Naive thymus-derived CD8-positive, alpha-beta T cell (primary cell): ENCODE measurements around the gene CSNK2A2. TPM values are rescaled to one million over a fixed set of nuclear protein-coding genes. Genes with fewer than 3 reads are reported as not detected.

Source experiments
- ATAC-seq, 2 donors: fragments of 150-1000 bp; cut with Tn5 transposase in 1 of 2; sonication (Bioruptor Pico), chemical (Tn5 transposase) in 1 of 2; 1 replicate in 1 of 2; 2 replicates in 1 of 2; pipeline ENCODE4 v1.10.0; 2021; ENCODE audit warnings: mild to moderate bottlenecking in 2 of 2, moderate library complexity in 2 of 2
- POLR2A ChIA-PET: fragments of 350-600 bp; sonication (Branson Sonifier 250); formaldehyde crosslinking; loops from one replicate; lab custom pipeline; 2021; ENCODE audit warnings: antibody characterized with exemption; lab: Charles Lee
- DNase-seq, 10 donors: peaks; one replicate each; pipeline versions ENCODE4 v3.0.0 to v3.0.0-alpha.2; 2020 to 2022
- H3K27ac Mint-ChIP-seq, 10 donors: one replicate each; pipeline ENCODE4 v1.8.0; 2020 to 2022; ENCODE audit warnings: mild to moderate bottlenecking in 10 of 10, mixed read lengths in 10 of 10, moderate library complexity in 4 of 10, inconsistent platforms in 1 of 10
- H3K27me3 Mint-ChIP-seq, 5 donors: one replicate each; pipeline ENCODE4 v1.8.0; 2021 to 2022; ENCODE audit warnings: mixed read lengths in 5 of 5
- H3K36me3 Mint-ChIP-seq, 3 donors: one replicate each; pipeline ENCODE4 v1.8.0; 2020 to 2022; ENCODE audit warnings: mixed read lengths in 3 of 3, mild to moderate bottlenecking in 2 of 3, inconsistent platforms in 1 of 3
- H3K4me1 Mint-ChIP-seq, 4 donors: one replicate each; pipeline ENCODE4 v1.8.0; 2021 to 2022; ENCODE audit warnings: mixed read lengths in 4 of 4
- H3K4me3 Mint-ChIP-seq, 10 donors: one replicate each; pipeline ENCODE4 v1.8.0; 2020 to 2022; ENCODE audit warnings: mild to moderate bottlenecking in 10 of 10, mixed read lengths in 10 of 10, moderate library complexity in 6 of 10, inconsistent platforms in 1 of 10
- H3K9me3 Mint-ChIP-seq, 9 donors: one replicate each; pipeline ENCODE4 v1.8.0; 2020 to 2022; ENCODE audit warnings: mixed read lengths in 9 of 9, mild to moderate bottlenecking in 3 of 9, inconsistent platforms in 1 of 9, moderate library complexity in 1 of 9
- polyA plus RNA-seq, 3 donors: library from polyadenylated mRNA; unstranded; fragments of 300-500 nt; fragmentation: Illumina TruSeq; gene quantifications; one replicate each; pipeline ENCODE4 v1.2.3, GENCODE V29; 2021
- total RNA-seq, 8 experiments: library from RNA in 2 of 8; stranded (reverse) in 2 of 8; gene quantifications; one replicate each; pipeline ENCODE4 v1.2.3 and lab custom pipeline; 2021 to 2026

Gene CSNK2A2
- total and polyA plus RNA-seq, 5 experiments from 2014 or later = 3.5 to 65.8 (median 12.5) TPM

DNA sequence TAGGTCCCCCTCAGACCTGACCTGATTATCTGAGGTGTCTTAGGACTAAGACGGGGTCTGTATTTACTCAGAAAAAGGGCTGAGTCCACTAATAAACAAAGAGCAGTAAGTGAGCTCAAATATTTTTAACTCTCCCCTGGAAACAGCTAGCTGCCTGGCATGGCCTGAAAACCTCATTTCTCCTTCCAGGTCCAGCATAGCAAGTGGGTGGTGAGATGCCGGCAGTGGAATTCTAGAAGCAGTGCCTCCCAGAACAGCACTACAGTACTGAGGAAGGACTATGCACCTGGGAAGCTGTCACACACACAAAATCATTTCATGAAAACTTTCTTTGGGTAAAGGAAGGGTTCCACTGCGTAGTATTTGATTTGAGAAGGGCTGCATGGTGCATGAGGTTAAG is 39.2 kb downstream of the CSNK2A2 start:
- H3K9me3 Mint-ChIP-seq = no peaks in the 10 kb centered on the region
- peaks cover 0 to 54% (median 5%) of the 10 kb centered on the region in 3 donors for H3K36me3 Mint-ChIP-seq
- DNase-seq (no peak), ATAC-seq (no peak)
- H3K27me3 Mint-ChIP-seq = no peaks in the 10 kb centered on the region
- H3K4me3 Mint-ChIP-seq = no peak overlapping the region
- POLR2A ChIA-PET = no interaction called here
- H3K4me1 Mint-ChIP-seq = peaks cover 0 to 3% (median 0%) of the 10 kb centered on the region in 4 donors
- peak overlapping the region in 5 of 10 donors; percentile 18 to 61 (median 36) for H3K27ac Mint-ChIP-seq

DNA sequence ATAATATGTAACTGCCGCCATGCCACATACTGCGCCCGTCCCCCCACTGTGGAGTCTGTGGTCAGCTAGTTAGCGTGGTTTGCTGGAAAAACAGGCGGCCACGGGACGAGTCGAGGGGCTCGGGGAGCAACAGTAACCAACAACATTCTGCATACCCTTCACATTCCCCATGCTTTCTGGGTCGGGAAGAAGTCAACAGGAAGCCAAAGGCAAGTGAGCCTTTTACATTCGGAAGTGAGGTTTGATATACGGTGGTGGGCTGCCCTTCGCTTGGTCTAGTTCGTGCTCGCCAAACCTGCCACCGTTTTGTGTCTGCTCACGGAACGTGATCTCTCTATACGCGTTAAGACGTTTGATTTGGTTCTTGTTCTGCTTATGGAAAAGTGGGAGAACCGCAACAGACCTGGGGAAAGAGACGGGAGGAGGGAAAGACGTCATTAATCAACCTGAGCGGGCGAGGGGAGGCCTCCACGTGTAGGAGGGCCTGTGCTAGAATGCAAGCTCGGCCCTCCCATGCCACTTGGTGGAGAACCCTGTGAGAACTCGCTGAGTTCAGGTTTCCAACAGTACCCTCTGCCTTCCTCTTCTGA is 39.9 kb downstream of the CSNK2A2 start:
- no peaks in the 10 kb centered on the region for H3K27me3 Mint-ChIP-seq
- peaks cover 0 to 47% (median 5%) of the 10 kb centered on the region in 3 donors for H3K36me3 Mint-ChIP-seq
- ATAC-seq (no peak), DNase-seq (no peak)
- H3K4me1 Mint-ChIP-seq = peaks cover 0 to 3% (median 0%) of the 10 kb centered on the region in 4 donors
- peak overlapping the region in 1 of 10 donors; percentile 47 for H3K27ac Mint-ChIP-seq
- H3K9me3 Mint-ChIP-seq = no peaks in the 10 kb centered on the region
- POLR2A ChIA-PET = no interaction called here
- H3K4me3 Mint-ChIP-seq = no peak overlapping the region

DNA sequence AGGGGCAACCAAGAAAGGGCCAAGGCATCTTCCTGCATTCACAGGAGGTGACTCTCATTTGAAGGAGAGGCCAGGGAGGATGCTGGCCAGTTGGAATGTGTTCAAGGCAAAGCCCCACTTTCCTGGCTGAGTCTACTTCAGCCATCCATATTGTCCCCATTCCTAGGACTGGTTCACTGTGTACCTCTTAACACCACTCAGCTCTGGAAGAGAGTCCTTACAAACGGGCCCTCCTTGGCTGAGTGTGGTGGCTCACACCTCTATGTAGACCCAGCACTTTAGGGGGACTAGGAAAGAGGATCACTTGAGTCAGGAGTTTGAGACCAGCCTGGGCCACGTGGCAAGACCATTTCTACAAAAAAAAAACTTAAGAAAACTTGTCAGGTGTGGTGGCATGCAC is 40.7 kb downstream of the CSNK2A2 start:
- peaks cover 0 to 41% (median 0%) of the 10 kb centered on the region in 3 donors for H3K36me3 Mint-ChIP-seq
- no peak overlapping the region for H3K4me3 Mint-ChIP-seq
- H3K27me3 Mint-ChIP-seq = no peaks in the 10 kb centered on the region
- peak overlapping the region in 1 of 10 donors; percentile 15 for H3K27ac Mint-ChIP-seq
- ATAC-seq (no peak), DNase-seq (no peak)
- H3K4me1 Mint-ChIP-seq = peaks cover 0 to 3% (median 0%) of the 10 kb centered on the region in 4 donors
- POLR2A ChIA-PET = no interaction called here
- no peaks in the 10 kb centered on the region for H3K9me3 Mint-ChIP-seq

DNA sequence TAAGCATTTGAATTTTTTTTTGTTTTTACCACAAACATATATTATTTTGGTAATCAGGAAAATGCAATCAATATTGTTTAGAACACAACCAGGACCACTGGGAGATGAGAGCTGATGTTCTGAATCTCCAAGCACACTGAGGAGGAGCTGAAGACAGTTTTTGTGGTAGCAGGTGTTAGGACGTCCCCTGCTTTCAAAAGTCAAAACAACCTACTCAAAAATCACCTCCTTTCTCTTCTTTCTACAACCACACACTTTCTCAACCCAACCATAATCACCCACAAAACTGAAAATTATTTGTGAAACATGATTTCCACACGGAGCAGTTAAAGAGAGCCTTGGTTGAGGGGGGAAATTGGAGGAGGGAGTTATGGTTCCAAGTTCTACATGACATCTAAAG is 42.1 kb downstream of the CSNK2A2 start:
- DNase-seq (no peak), ATAC-seq (no peak)
- Mint-ChIP-seq H3K4me1 (peaks cover 0 to 3% (median 0%) of the 10 kb centered on the region in 4 donors), H3K36me3 (peaks cover 0 to 30% (median 0%) of the 10 kb centered on the region in 3 donors), H3K4me3 (no peak overlapping the region), H3K27me3 (no peaks in the 10 kb centered on the region), H3K27ac (peak overlapping the region in 1 of 10 donors; percentile 35), H3K9me3 (no peaks in the 10 kb centered on the region)
- POLR2A ChIA-PET = interaction anchor here (0.6 kb wide), 1 partner anchor 19 kb away, joined by 9 read pairs; no protein-coding TSS in a partner anchor

DNA sequence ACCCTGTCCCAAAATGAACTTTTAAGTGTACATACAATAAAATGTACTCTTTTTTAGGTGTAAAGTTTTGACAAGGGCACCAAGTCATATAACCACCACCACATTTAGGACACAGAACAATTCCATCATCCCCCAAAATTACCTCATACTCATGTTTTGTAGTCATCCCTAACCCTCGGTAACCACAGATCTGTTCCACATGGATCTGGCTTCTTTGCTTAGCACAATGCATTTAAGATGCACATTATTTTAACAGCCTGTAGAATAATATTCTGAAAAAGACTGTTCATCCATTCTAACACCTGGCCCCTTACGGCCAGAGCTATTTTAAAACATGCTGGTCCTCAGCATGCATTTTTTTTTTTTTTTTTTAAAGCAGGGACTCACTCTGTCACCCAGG is 43.6 kb downstream of the CSNK2A2 start:
- H3K36me3 Mint-ChIP-seq = peaks cover 0 to 15% (median 0%) of the 10 kb centered on the region in 3 donors
- H3K4me3 Mint-ChIP-seq = no peak overlapping the region
- no peak for DNase-seq
- H3K27me3 Mint-ChIP-seq = no peaks in the 10 kb centered on the region
- no peaks in the 10 kb centered on the region for H3K9me3 Mint-ChIP-seq
- peaks cover 0 to 3% (median 0%) of the 10 kb centered on the region in 4 donors for H3K4me1 Mint-ChIP-seq
- POLR2A ChIA-PET = no interaction called here
- no peak overlapping the region for H3K27ac Mint-ChIP-seq
- no peak for ATAC-seq

DNA sequence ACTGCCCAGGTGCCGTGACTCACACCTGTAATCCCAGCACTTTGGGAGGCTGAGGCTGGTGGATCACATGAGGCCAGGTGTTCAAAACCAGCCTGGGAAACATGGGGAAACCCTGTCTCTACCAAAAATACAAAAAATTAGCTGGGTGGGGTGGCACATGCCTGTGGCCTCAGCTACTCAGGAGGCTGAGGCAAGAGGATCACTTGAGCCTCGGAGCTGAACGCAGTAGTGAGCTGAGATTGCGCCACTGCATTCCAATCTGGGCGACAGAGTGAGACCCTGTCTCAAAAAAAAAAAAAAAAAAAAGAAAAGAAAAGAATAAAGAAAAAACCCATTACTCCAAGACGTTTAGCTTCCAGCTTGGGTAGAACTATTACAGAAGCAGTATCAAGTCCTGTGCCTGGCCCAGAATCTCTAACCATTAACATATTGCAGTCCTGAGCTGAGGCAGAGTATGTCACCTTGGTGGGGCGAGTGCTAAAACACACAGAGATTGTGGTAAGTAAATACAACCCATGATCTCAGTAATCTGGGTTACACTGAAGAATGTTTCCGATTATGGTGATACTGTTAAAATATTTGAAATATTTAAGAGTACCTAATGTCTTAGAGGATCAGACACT is 45.5 kb downstream of the CSNK2A2 start:
- ATAC-seq (no peak), DNase-seq (no peak)
- Mint-ChIP-seq H3K27me3 (no peaks in the 10 kb centered on the region), H3K36me3 (peaks cover 0 to 2% (median 0%) of the 10 kb centered on the region in 3 donors), H3K9me3 (no peaks in the 10 kb centered on the region), H3K27ac (no peak overlapping the region), H3K4me3 (no peak overlapping the region), H3K4me1 (peaks cover 0 to 3% (median 0%) of the 10 kb centered on the region in 4 donors)
- POLR2A ChIA-PET = no interaction called here

DNA sequence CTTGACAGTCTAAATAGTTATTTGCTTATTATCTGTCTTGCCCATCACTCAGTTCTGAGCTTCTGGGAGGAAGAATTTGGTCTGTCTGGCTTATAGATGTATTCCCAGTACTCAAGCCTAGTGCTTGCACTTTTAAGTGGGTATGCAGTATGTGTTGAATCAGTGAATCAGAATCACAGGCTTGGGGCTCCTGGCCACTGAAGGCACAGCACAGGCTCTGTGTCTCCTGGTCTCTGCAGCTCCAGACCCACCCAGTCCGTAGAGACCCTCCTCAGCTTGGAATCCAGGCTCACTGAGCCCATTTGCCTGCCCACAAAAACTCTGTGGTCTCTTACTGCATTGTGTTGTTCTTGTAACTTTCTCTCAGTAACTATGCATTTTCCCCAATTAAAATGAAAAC is 49.4 kb downstream of the CSNK2A2 start:
- POLR2A ChIA-PET = no interaction called here
- H3K4me1 Mint-ChIP-seq = peaks cover 0 to 2% (median 0%) of the 10 kb centered on the region in 4 donors
- DNase-seq (no peak), ATAC-seq (no peak)
- no peaks in the 10 kb centered on the region for H3K9me3 Mint-ChIP-seq
- H3K4me3 Mint-ChIP-seq = no peak overlapping the region
- no peaks in the 10 kb centered on the region for H3K27me3 Mint-ChIP-seq
- H3K36me3 Mint-ChIP-seq = peaks cover 0 to 23% (median 18%) of the 10 kb centered on the region in 3 donors
- no peak overlapping the region for H3K27ac Mint-ChIP-seq

DNA sequence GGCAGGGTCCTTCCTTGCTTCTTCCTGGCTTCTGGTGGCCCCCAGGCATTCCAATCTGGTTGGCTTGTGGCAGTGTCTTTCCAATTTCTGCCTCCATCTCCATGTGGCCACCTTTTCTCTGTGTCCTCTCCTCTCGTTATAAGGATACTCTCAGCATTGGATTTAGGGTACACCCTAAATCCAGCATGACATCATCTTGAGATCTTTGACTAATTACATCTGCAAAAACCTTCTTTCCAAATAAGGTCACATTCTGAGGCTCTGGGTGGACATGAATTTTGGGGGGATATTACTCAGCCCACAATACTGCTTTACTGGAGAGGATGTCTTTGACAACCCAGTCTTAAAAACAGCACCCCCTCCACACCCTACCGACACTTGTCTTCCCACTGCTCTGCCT is 49.8 kb downstream of the CSNK2A2 start:
- ATAC-seq = no peak
- Mint-ChIP-seq H3K27ac (peak overlapping the region in 1 of 10 donors; percentile 5), H3K36me3 (peaks cover 0 to 24% (median 18%) of the 10 kb centered on the region in 3 donors), H3K4me3 (no peak overlapping the region), H3K4me1 (peaks cover 0 to 2% (median 0%) of the 10 kb centered on the region in 4 donors), H3K9me3 (no peaks in the 10 kb centered on the region), H3K27me3 (no peaks in the 10 kb centered on the region)
- no peak for DNase-seq
- POLR2A ChIA-PET = no interaction called here

DNA sequence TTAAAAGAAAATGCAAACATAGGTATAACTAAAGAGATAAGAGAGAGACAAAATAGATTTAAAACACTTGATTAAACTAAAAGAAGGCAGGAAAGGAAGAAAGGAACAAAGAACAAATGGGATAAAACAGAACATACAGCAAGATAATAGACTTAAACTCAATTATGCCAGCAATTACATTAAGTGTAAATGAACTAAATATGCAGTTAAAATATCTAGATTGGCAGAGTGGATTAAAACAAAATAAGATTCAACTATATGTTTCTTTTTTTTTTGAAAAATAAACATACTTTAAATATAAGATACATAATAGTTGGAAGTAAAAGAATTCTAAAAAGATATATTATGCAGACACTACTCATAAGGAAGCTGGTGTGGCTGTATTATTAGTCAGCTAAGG is 59.1 kb downstream of the CSNK2A2 start:
- Mint-ChIP-seq H3K27me3 (no peaks in the 10 kb centered on the region), H3K4me1 (no peaks in the 10 kb centered on the region), H3K4me3 (no peak overlapping the region), H3K36me3 (peaks cover 15 to 50% (median 35%) of the 10 kb centered on the region in 3 donors), H3K27ac (no peak overlapping the region), H3K9me3 (peaks cover 0 to 26% (median 9%) of the 10 kb centered on the region in 9 donors)
- POLR2A ChIA-PET = no interaction called here
- ATAC-seq (no peak), DNase-seq (no peak)

DNA sequence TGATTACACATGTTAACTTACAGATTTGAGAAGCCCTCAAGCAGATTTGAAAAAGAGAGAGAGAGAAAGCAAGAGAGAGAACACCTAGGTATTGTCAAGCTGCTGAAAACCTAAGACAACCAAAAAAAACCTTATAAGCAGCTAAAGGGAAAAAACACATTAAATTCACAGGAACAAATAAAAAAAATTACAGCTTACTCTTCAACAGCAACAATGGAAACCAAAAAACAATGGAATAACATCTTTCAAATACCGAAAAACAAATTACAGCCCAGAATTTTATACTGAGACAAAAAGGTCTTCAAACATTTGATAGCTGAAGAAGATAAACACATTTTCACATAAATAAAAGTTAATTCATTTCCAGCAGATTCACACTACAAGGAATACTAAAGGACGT is 60.3 kb downstream of the CSNK2A2 start:
- H3K27ac Mint-ChIP-seq = no peak overlapping the region
- peaks cover 0 to 26% (median 9%) of the 10 kb centered on the region in 9 donors for H3K9me3 Mint-ChIP-seq
- peaks cover 15 to 45% (median 35%) of the 10 kb centered on the region in 3 donors for H3K36me3 Mint-ChIP-seq
- no peaks in the 10 kb centered on the region for H3K4me1 Mint-ChIP-seq
- POLR2A ChIA-PET = no interaction called here
- no peaks in the 10 kb centered on the region for H3K27me3 Mint-ChIP-seq
- DNase-seq (no peak), ATAC-seq (no peak)
- H3K4me3 Mint-ChIP-seq = no peak overlapping the region

DNA sequence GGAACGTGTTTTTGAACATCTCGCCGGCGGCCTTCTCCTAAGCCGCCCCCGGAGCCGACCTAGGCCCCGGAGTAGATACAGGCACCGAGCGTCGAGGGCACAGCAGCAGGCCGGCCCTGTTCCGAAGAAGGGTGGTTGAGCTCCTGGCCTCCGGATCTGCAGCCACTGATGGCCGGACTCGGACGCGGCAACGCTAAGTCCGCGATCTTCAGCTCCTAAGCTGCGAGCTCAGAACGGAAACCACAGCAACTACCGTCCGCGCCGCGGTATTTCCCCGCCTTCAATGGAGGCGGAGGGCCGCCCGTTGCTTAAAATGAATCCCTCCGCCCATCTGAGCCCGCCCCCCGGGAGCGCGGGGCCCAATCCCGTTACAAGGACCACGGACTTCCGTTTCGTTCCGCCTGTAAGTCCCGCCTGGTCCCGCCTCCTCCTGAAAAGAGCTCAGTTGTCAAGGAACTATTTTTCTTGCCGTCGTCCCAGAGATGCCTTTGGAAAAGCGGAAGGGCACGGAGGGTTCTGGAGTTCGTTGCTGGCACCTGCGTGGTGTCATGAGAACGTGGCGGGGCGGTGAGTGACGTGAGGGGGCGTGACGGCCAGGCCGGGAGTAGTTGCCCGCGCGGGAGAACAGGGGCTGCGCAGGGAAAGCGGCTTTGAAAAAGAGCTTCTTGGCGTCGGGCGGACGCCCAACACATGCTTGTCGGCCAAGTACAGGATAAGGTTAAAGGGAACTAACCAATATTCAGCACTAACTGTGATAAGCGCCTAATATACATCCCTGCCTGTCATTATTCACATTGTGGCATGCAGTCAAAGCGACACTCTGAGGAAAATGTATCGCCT is 68.6 kb downstream of the CSNK2A2 start, which contains the start of gene CFAP20:
Gene CFAP20 (minus strand): TSS at position 285 of the 840 bp plus-strand sequence. CDS start 266 bp downstream, at position 19.
- POLR2A ChIA-PET = interaction anchor here (0.6 to 1.8 kb wide), 22 partner anchors 9 to 1453 kb away, joined by 3 to 12 read pairs (median 4); partner anchors contain the start of genes GINS3, KATNB1, NDRG4 and SETD6

DNA sequence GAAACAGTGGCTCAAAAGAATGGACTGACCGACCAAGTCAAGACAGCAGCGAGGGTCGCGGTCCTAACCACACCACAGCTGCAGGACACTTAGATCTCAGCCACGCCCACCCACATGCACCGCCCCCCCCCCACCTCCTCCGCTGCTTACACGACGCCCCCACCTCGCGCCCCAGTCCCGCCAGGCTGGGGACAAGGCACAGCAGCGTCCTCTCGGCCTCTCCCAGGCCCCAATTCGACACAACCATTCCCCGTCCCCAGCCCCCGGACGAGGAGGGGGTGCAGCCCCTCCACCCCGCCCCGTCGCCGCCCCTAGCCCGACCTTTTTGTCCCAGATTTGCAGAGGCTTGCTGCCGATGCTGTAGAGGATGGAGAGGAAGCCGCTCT is 69.2 kb downstream of the CSNK2A2 start:
- H3K27ac Mint-ChIP-seq = peak overlapping the region; percentile 89 to 98 (median 97)
- peaks cover 0 to 6% (median 0%) of the 10 kb centered on the region in 9 donors for H3K9me3 Mint-ChIP-seq
- H3K36me3 Mint-ChIP-seq = no peaks in the 10 kb centered on the region
- POLR2A ChIA-PET = interaction anchor here (0.6 to 1.8 kb wide), 20 partner anchors 8 to 1452 kb away, joined by 3 to 12 read pairs (median 4); partner anchors contain the start of genes GINS3, KATNB1, SETD6 and ZNF319
- ATAC-seq = peak; percentile 2 to 14
- peaks cover 20 to 54% (median 51%) of the 10 kb centered on the region in 4 donors for H3K4me1 Mint-ChIP-seq
- H3K27me3 Mint-ChIP-seq = no peaks in the 10 kb centered on the region
- DNase-seq = peak in 3 of 10 donors; percentile 16 to 39 (median 39)
- H3K4me3 Mint-ChIP-seq = peak overlapping the region; percentile 90 to 100 (median 93)

More for the DNA sequence above, 68.6 kb downstream of the CSNK2A2 start, which contains the start of gene CFAP20:
- H3K27ac Mint-ChIP-seq = peak within 1 kb of the TSS; percentile 89 to 98 (median 97)
- H3K27me3 Mint-ChIP-seq = no peaks in the 10 kb centered on the region
- ATAC-seq (peak; percentile 79 to 82), DNase-seq (peak; percentile 89 to 98 (median 96))
- H3K4me1 Mint-ChIP-seq = peaks cover 17 to 48% (median 44%) of the 10 kb centered on the region in 4 donors
- H3K4me3 Mint-ChIP-seq = peak within 1 kb of the TSS; percentile 90 to 100 (median 93)
- H3K9me3 Mint-ChIP-seq = peaks cover 0 to 6% (median 0%) of the 10 kb centered on the region in 9 donors
- no peaks in the 10 kb centered on the region for H3K36me3 Mint-ChIP-seq
